K562 (cell line): ENCODE measurements around the gene ST3GAL3. TPM values are rescaled to one million over a fixed set of nuclear protein-coding genes. Genes with fewer than 3 reads are reported as not detected.

Source experiments
- ATAC-seq: fragments of 200-7000 bp; cut with Tn5 transposase; 3 replicates; pipeline ENCODE4 v1.9.1; 2020; ENCODE audit warnings: moderate library complexity
- BruUV-seq: library from RNA; stranded (reverse); fragments of 400-500 nt; replicated peaks from 2 replicates; lab custom pipeline; 2021; lab: Mats Ljungman, UMichigan
- CTCF ChIA-PET: fragments of 300-600 bp; formaldehyde crosslinking; extraction: SDS; loops from one replicate; lab custom pipeline; 2021; ENCODE audit warnings: low intra/inter-chr PET ratio; lab: Yijun Ruan, JAX
- POLR2A ChIA-PET: fragments of 300-600, 350-650 bp; sonication (Branson Sonifier 250); formaldehyde crosslinking; extraction: SDS; loops from one replicate; lab custom pipeline; 2021; ENCODE audit warnings: antibody characterized with exemption, inconsistent platforms; lab: Yijun Ruan, JAX
- DNase-seq, 4 experiments: peaks; one replicate each; pipeline versions ENCODE4 v3.0.0 to v3.0.0-alpha.2; 2011 to 2018; ENCODE audit warnings: low spot score in 3 of 4, mixed read lengths in 3 of 4; ENCODE audit errors: extremely low read depth in 1 of 4
- FAIRE-seq: peaks from 2 replicates; lab custom pipeline; 2011; peaks lifted over from hg19 to GRCh38; lab: Jason Lieb, UNC
- H2AFZ ChIP-seq: 2 replicates; pipeline ENCODE4 v1.6.0; 2011; ENCODE audit warnings: low read depth, low read length, control low read depth, inconsistent platforms
- H3K27ac ChIP-seq: fragments of 200-600 bp; 3 replicates; pipeline ENCODE4 v1.8.0; 2011; ENCODE audit warnings: low read depth, mild to moderate bottlenecking, control low read depth, inconsistent platforms, low read length, moderate library complexity, mixed read lengths; ENCODE audit errors: extremely low read depth
- H3K27me3 ChIP-seq, 2 experiments: fragments of 300-600 bp in 1 of 2; 2 replicates in 1 of 2; 3 replicates in 1 of 2; pipeline versions ENCODE4 v1.6.0 to v1.8.0; 2011; ENCODE audit warnings: inconsistent platforms in 2 of 2, low read length in 2 of 2, mild to moderate bottlenecking in 1 of 2, mixed read lengths in 1 of 2, moderate library complexity in 1 of 2; ENCODE audit not compliant: control insufficient read depth in 2 of 2, insufficient read depth in 2 of 2
- H3K36me3 ChIP-seq: fragments of 300-600 bp; 3 replicates; pipeline ENCODE4 v1.8.0; 2011; ENCODE audit warnings: mild to moderate bottlenecking, low read length, inconsistent platforms; ENCODE audit not compliant: control insufficient read depth, insufficient read depth
- H3K4me1 ChIP-seq, 2 experiments: fragments of 200-600 bp in 1 of 2; replicated peaks in 1 of 2; 2 replicates in 1 of 2; 3 replicates in 1 of 2; pipeline versions ENCODE4 v1.5.1 to v1.8.0; 2011; ENCODE audit warnings: inconsistent platforms in 2 of 2, low read length in 2 of 2, mild to moderate bottlenecking in 1 of 2, mixed read lengths in 1 of 2, moderate library complexity in 1 of 2; ENCODE audit not compliant: control insufficient read depth in 2 of 2, insufficient read depth in 2 of 2
- H3K4me2 ChIP-seq: 2 replicates; pipeline ENCODE4 v1.6.1; 2011; ENCODE audit warnings: low read length, control low read depth, inconsistent platforms, mixed read lengths; ENCODE audit not compliant: insufficient read depth
- H3K4me3 ChIP-seq: fragments of 200-600 bp; sonication (generic), shearing (Covaris generic); 2 replicates; pipeline ENCODE4 v1.5.1; 2016; ENCODE audit warnings: control low read depth, inconsistent platforms
- H3K79me2 ChIP-seq: fragments of 200-600 bp; 3 replicates; pipeline ENCODE4 v1.8.0; 2011; ENCODE audit warnings: low read length, inconsistent platforms; ENCODE audit not compliant: control insufficient read depth, insufficient read depth
- H3K9ac ChIP-seq, 2 experiments: 2 replicates each; pipeline versions ENCODE4 v1.6.0 to v1.6.1; 2011; ENCODE audit warnings: low read depth in 2 of 2, low read length in 2 of 2, control low read depth in 1 of 2, inconsistent platforms in 1 of 2, mild to moderate bottlenecking in 1 of 2, mixed read lengths in 1 of 2; ENCODE audit not compliant: insufficient read depth in 1 of 2
- H3K9me1 ChIP-seq: one replicate; pipeline ENCODE4 v1.6.0; 2011; ENCODE audit warnings: inconsistent platforms, mild to moderate bottlenecking, low read length, moderate library complexity; ENCODE audit not compliant: control insufficient read depth, insufficient read depth
- H3K9me3 ChIP-seq: replicated peaks from 2 replicates; pipeline ENCODE4 v1.5.1; 2011; ENCODE audit warnings: low read depth, low read length, inconsistent platforms; ENCODE audit not compliant: control insufficient read depth, insufficient read depth
- H4K20me1 ChIP-seq: replicated peaks from 2 replicates; pipeline ENCODE4 v1.6.1; 2011; ENCODE audit warnings: low read length, inconsistent platforms, mixed read lengths; ENCODE audit not compliant: control insufficient read depth, insufficient read depth
- DPF2 ChIP-seq: fragments of 450-650 bp; IDR thresholded peaks from 2 replicates; pipeline ENCODE4 v1.6.1; 2016
- EGR1 ChIP-seq: fragments of 450-650 bp; conservative IDR thresholded peaks from 2 replicates; pipeline ENCODE4 v1.6.1; 2017; ENCODE audit warnings: mild to moderate bottlenecking
- JUND ChIP-seq, 2 experiments: IDR thresholded peaks; 2 replicates in 1 of 2; 3 replicates in 1 of 2; pipeline ENCODE4 v1.6.1; 2011; ENCODE audit warnings: borderline replicate concordance in 2 of 2, low read depth in 2 of 2, low read length in 2 of 2, improper control_type of control experiment in 1 of 2, missing biosample characterization in 1 of 2, missing genetic modification characterization in 1 of 2, missing genetic modification reagents in 1 of 2
- PTBP1 ChIP-seq: fragments of 200-400 bp; formaldehyde crosslinking; IDR thresholded peaks from 2 replicates; pipeline ENCODE4 v1.6.1; 2017; ENCODE audit warnings: low read depth, low read length
- RBM22 ChIP-seq: fragments of 200-400 bp; formaldehyde crosslinking; IDR thresholded peaks from 2 replicates; pipeline ENCODE4 v1.6.1; 2018; ENCODE audit warnings: low read length, low read depth; ENCODE audit not compliant: poor library complexity, severe bottlenecking
- RFX1 ChIP-seq: fragments of 450-650 bp; IDR thresholded peaks from 2 replicates; pipeline ENCODE4 v1.6.1; 2016; ENCODE audit warnings: mild to moderate bottlenecking, moderate library complexity
- ZBTB49 ChIP-seq: sonication (generic); formaldehyde crosslinking; IDR thresholded peaks from 2 replicates; pipeline ENCODE4 v1.8.0; 2022; ENCODE audit warnings: missing genetic modification reagents, mild to moderate bottlenecking, borderline replicate concordance
- WGBS: fragments of 100-300 bp; shearing (Covaris generic); methylation state at CpG from one replicate; pipeline ENCODE4 v1.1.6; 2016; ENCODE audit warnings: low coverage, mixed read lengths; ENCODE audit not compliant: insufficient coverage; ENCODE audit errors: missing lambda C conversion rate; 5-methylcytosine and 5-hydroxymethylcytosine counted together
- in situ Hi-C: fragments of 300-500 bp; cut with MboI; formaldehyde crosslinking; loops from 4 replicates; pipeline ENCODE4 v1.15.0; 2018; ENCODE audit warnings: inconsistent platforms, mixed read lengths
- intact Hi-C: fragments of 100-400 bp; cut with micrococcal nuclease; formaldehyde crosslinking; loops from 2 replicates; pipeline ENCODE4 v1.14.2; 2022
- polyA plus RNA-seq, 8 experiments: library from polyadenylated mRNA; depleted of rRNA in 4 of 8; stranded (reverse) in 5 of 8; unstranded in 3 of 8; fragments of >200 nt; fragmentation: Nextera tagmentation in 2 of 8; fragmentation: Illumina TruSeq in 1 of 8; extraction: Ambion mirVana in 2 of 8; extraction: Trizol in 1 of 8; gene quantifications; 2 replicates each; pipeline versions ENCODE4 v1.2.1 to v1.2.3, GENCODE V29; 2011 to 2014; ENCODE audit warnings: inconsistent platforms in 1 of 8, missing spikeins in 1 of 8
- total RNA-seq, 7 experiments: library from RNA; depleted of rRNA in 6 of 7; stranded (reverse); fragments of >200 nt in 6 of 7; fragmentation: Illumina TruSeq in 2 of 7; extraction: Trizol in 2 of 7; gene quantifications; 2 replicates each; pipeline versions ENCODE4 v1.2.1 to v1.2.3, GENCODE V29; 2011 to 2021; ENCODE audit warnings: low replicate concordance in 1 of 7
- TF ChIP-seq, protein P1 (sequence below), 2 experiments: fragments of 450-650 bp in 1 of 2; sonication (generic) in 1 of 2; formaldehyde crosslinking in 1 of 2; IDR thresholded peaks in 1 of 2; conservative IDR thresholded peaks in 1 of 2; 2 replicates each; pipeline versions ENCODE4 v1.6.1 to v1.8.1; 2016 to 2023; ENCODE audit warnings: mild to moderate bottlenecking in 2 of 2, moderate library complexity in 2 of 2, inconsistent platforms in 1 of 2, missing genetic modification reagents in 1 of 2
- TF ChIP-seq, protein P2 (sequence below), 2 experiments: IDR thresholded peaks in 1 of 2; conservative IDR thresholded peaks in 1 of 2; 2 replicates each; pipeline ENCODE4 v1.6.1; 2016; ENCODE audit warnings: low read depth in 2 of 2, mild to moderate bottlenecking in 1 of 2, missing compliant biosample characterization in 1 of 2, missing genetic modification characterization in 1 of 2, moderate library complexity in 1 of 2
- TF ChIP-seq, protein P3 (sequence below): fragments of 250-450 bp; sonication (Bioruptor Pico); IDR thresholded peaks from 2 replicates; pipeline ENCODE4 v1.8.0; 2022; ENCODE audit warnings: moderate library complexity, mild to moderate bottlenecking, inconsistent platforms

The ST3GAL3 gene
- total and polyA plus RNA-seq, 9 of the 15 experiments (the other 6 are each of a cell fraction or from before 2014, with no cell fraction given), result 1.2 to 18.9 (median 11.0) TPM

GRCh38 chr1:43774359-43774758 is 67.0 kb downstream of the ST3GAL3 start:
- peak in 3 of 4 experiments; percentile 25 to 35 (median 32) for DNase-seq
- in situ Hi-C loops, result loop anchor here (5.0 kb wide), 1 partner anchor 158 kb away; the partner anchor contains the start of gene ARTN
- no peaks in the 10 kb centered on the region for H3K79me2 ChIP-seq
- 45% methylated on average over 2 of the region's 2 CpGs for WGBS
- peaks cover 4 to 14% of the 10 kb centered on the region in 2 experiments; a peak in 4 of 5 replicates for H3K4me1 ChIP-seq
- H3K9me3 ChIP-seq, result no peaks in the 10 kb centered on the region
- ATAC-seq, result no peak
- no peak overlapping the region for H2AFZ ChIP-seq
- FAIRE-seq, result no peak
- no peak overlapping the region for H3K9ac ChIP-seq
- peaks cover 5% of the 10 kb centered on the region; the same call in 2 of the 3 replicates for H3K36me3 ChIP-seq
- BruUV-seq, result no TSS peak
- H3K4me2 ChIP-seq, result no peak overlapping the region
- CTCF ChIA-PET, result no interaction called here
- H3K4me3 ChIP-seq, result no peak overlapping the region
- no peaks in the 10 kb centered on the region for H3K27me3 ChIP-seq
- intact Hi-C loops, result no loop called here
- POLR2A ChIA-PET, result interaction anchor here (0.6 to 1.4 kb wide), 4 partner anchors 15 to 266 kb away, joined by 4 to 6 read pairs (median 4); no protein-coding TSS in a partner anchor
- no peaks in the 10 kb centered on the region for H3K9me1 ChIP-seq
- H3K27ac ChIP-seq, result no peak overlapping the region
- no peaks in the 10 kb centered on the region; the same call in 1 of the 2 replicates for H4K20me1 ChIP-seq
- TF ChIP-seq RFX1 (no peak), PTBP1 (no peak), DPF2 (0 out of 2 replicates have a peak, but pooled peaks have one; percentile 14), RBM22 (no peak), JUND (IDR thresholded peaks at IDR 0.05; ENCODE audit: borderline replicate concordance, low read depth, low read length) (peak; percentile 54; the same call in 1 of the 2 replicates), JUND (tag; IDR thresholded peaks at IDR 0.05; ENCODE audit: borderline replicate concordance, low read depth, low read length) (peak; percentile 20; the same call in 1 of the 3 replicates), EGR1 (peak; percentile 41), ZBTB49 (no peak)
- TF ChIP-seq, protein P1, sequence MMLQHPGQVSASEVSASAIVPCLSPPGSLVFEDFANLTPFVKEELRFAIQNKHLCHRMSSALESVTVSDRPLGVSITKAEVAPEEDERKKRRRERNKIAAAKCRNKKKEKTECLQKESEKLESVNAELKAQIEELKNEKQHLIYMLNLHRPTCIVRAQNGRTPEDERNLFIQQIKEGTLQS (IDR thresholded peaks at IDR 0.05), result peak; percentile 74
- TF ChIP-seq, protein P1 (CRISPR knock-in tag; conservative IDR thresholded peaks at IDR 0.05), result no peak
- TF ChIP-seq, protein P2, sequence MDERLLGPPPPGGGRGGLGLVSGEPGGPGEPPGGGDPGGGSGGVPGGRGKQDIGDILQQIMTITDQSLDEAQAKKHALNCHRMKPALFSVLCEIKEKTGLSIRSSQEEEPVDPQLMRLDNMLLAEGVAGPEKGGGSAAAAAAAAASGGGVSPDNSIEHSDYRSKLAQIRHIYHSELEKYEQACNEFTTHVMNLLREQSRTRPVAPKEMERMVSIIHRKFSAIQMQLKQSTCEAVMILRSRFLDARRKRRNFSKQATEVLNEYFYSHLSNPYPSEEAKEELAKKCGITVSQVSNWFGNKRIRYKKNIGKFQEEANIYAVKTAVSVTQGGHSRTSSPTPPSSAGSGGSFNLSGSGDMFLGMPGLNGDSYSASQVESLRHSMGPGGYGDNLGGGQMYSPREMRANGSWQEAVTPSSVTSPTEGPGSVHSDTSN (CRISPR knock-in tag; IDR thresholded peaks at IDR 0.05; ENCODE audit: low read depth), result no peak
- TF ChIP-seq, protein P2 (tag; conservative IDR thresholded peaks at IDR 0.05; ENCODE audit: low read depth), result no peak
- TF ChIP-seq, protein P3, sequence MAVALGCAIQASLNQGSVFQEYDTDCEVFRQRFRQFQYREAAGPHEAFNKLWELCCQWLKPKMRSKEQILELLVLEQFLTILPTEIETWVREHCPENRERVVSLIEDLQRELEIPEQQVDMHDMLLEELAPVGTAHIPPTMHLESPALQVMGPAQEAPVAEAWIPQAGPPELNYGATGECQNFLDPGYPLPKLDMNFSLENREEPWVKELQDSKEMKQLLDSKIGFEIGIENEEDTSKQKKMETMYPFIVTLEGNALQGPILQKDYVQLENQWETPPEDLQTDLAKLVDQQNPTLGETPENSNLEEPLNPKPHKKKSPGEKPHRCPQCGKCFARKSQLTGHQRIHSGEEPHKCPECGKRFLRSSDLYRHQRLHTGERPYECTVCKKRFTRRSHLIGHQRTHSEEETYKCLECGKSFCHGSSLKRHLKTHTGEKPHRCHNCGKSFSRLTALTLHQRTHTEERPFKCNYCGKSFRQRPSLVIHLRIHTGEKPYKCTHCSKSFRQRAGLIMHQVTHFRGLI, result no peak
